ENCODE results near the gene SLC35A5.
A peak's percentile ranks its signal among the peaks of the same experiment; 100 is the strongest.
"Not testable (repeated sequence)": the region's sequence is repeated elsewhere in the genome, so short reads cannot be mapped to it uniquely, and the experiment has no call there.

The SLC35A5 gene, protein sequence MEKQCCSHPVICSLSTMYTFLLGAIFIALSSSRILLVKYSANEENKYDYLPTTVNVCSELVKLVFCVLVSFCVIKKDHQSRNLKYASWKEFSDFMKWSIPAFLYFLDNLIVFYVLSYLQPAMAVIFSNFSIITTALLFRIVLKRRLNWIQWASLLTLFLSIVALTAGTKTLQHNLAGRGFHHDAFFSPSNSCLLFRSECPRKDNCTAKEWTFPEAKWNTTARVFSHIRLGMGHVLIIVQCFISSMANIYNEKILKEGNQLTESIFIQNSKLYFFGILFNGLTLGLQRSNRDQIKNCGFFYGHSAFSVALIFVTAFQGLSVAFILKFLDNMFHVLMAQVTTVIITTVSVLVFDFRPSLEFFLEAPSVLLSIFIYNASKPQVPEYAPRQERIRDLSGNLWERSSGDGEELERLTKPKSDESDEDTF

DNA sequence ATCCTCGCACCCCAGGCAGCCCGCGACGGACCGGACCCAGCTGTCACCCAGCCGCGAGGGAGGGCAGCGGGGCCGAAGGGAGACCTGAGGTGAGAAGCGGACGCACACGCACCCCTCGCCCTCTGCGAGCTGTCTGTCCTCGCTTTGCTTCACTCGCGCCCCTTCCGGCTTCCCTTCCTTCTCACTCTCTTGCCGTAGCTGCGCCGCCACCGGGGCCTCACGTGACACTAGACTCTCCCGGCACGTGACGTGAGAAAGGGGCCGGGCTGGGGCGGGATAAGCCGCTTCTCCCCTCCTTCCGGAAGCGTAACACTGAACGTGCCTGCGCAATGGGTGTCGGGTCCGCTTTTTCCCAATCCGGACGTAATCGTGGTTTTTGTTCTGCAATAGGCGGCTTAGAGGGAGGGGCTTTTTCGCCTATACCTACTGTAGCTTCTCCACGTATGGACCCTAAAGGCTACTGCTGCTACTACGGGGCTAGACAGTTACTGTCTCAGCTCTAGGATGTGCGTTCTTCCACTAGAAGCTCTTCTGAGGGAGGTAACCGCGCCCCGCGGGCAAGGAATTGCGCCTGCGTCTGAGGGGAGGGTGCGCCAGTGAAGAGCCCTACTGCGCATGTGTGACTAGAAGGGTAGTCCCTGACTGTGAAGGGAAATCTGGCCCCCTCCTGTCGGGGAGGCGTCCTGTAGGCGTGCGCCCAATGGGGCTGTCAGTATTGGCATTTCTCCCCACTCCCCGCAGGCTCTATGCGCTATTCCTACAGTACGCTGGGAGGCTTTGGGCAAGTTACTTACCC is at the start of gene SLC35A5, which contains the start of gene ATG3:
Gene SLC35A5, plus strand, starts transcription at position 312 of the 796 bp plus-strand sequence. CDS start 1,359 bp downstream, outside the sequence.
Gene ATG3, minus strand, starts transcription at position 229 of the 796 bp plus-strand sequence. CDS start 434 bp downstream, outside the sequence.
- peak; percentile 90 for DNase-seq (ENCODE audit: low read depth)

DNA sequence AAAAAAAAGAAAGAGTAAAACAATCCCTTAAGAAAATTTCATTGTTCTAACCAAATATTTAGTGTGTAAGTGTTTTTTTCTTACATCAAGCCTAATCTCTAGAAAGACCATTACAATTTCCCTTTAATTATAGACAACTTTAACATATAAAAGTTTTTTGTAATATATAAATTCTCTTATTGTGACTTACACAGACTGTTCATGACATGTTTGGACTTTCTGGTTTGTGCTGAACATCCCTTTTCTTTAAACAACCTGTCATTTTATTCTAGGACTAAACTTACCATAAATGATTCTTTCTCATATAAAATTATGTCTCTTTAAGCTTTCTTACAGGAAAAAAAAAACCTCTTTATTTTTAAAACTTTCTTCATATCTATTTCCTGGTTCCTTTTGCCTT is 49.5 kb upstream of the SLC35A5 start:
- no peak for DNase-seq (ENCODE audit: low read depth)

DNA sequence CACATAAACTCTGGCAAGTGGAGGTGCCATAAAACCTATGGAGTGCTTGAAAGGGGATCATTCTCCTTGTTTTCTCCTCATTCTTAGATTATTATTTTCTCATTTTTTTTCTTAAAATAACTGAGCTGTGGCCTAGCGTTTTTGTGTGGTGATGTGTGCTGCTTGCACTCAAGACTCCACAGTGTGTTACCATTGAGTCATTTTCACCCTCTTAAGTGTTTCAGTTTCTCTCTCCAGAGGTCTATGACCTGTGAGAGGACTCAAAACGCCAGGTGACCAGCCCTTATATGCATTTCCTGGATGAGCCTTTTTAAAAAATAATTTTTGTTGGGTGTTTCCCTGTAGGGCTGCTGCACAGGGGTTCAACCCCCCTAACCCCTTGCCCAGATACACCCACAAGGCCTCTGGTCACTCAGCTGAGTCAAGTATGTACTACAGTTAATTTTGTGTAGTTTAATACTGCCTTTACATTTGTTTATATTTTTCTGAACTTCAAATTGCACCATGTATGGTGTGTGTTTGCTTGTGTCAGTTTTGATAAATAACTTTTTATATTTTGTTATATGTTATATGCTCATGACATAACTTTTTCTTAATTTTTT is 47.2 kb upstream of the SLC35A5 start:
- no peak for DNase-seq (ENCODE audit: low read depth)

DNA sequence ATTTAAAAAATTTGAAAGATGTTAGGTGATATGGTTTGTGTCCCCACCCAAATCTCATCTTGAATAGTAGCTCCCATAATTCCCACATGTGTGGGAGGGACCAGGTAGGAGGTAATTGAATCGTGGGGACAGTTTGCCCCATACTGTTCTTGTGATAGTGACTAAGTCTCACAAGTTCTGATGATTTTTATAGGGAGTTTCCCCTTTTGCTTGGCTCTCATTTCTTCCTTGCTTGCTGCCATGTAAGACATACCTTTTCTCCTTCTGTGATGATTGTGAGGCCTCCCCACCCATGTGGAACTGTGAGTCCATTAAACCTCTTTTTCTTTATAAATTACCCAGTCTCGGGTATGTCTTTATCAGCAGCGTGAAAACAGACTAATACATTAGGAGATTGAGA is 42.9 kb upstream of the SLC35A5 start:
- not testable (repeated sequence) for DNase-seq (ENCODE audit: low read depth)

DNA sequence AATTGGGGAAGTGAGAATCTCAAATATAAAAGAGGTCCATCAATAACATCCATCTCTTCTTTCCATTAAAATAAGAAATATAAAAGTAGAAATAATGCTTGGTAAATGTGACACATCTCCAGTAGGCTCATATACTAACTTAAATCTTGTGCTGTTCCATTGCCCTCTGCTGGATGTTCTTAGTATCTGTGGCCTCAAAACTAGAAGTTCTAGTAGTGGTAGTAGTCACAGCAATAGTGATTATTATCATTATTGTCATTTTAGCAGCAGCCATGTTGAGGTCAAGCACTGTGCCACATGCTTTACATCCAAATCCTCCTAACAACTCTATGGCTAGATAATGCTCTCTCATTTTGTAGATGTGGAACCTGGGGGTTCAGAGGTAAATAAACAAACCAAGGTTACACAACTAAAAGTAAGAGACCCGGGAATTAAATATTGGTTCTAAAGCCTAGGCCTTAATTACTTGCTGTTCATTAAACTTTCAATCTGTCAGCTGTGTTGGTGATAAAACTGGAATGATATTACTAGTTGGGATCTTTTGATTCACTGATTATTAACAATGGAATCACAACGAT is 42.3 kb upstream of the SLC35A5 start:
- peak; percentile 8 for DNase-seq (ENCODE audit: low read depth)

DNA sequence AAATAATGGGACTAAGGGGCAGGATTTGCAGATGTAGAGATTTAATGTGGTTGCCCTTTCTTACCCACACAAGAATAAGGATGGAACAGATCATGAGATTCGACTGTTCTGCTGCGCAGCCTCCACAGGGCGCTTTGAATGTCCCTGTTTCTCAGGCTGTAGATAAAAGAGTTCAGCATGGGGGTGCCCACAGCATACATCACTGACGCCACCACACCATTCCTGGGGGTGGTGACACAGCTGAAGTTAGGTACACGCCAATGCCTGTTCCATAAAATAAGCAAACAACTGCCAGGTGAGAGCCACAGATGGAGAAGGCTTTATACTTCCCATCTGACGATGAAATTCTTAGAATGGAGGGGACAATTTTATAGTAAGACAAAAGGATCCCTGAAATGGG is 37.7 kb upstream of the SLC35A5 start:
- DNase-seq (ENCODE audit: low read depth) = not testable (repeated sequence)

DNA sequence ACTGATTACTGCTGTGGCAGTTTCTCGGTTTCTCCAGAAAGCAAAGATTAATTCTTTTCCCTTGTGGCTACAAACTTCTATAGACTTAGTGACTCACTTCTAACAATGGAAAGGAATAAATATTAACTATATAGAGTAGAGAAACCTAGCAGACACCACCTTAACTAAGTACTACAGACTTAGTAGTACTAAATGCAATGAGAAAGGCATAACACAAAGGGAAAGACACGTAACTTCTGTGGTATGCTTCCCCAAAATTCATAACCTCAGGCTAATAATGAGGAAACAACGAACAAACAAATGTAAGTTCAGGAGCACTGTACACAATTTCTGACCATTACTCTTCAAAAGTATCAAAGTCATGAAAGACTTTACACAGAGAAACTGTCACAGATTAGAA is 31.3 kb upstream of the SLC35A5 start:
- no peak for DNase-seq (ENCODE audit: low read depth)

DNA sequence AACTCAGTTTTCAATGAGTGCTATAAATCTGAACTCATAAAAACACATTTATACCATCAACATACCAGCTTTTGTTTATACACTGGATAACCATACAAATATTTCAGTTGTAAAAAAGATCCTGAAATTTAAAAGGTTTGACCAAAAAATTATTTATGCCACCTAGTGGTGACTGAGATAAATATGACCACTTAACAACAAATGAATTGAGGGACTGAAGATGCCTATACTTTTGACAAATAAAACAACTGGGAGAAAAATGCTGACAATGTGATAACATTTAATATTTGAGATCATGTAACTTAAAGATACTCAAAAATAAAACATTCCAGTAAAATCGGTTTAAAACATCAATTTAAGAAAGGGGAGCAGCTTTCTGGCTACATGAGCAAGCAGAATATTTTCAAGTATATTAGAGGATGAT is 30.5 kb upstream of the SLC35A5 start:
- no peak for DNase-seq (ENCODE audit: low read depth)

DNA sequence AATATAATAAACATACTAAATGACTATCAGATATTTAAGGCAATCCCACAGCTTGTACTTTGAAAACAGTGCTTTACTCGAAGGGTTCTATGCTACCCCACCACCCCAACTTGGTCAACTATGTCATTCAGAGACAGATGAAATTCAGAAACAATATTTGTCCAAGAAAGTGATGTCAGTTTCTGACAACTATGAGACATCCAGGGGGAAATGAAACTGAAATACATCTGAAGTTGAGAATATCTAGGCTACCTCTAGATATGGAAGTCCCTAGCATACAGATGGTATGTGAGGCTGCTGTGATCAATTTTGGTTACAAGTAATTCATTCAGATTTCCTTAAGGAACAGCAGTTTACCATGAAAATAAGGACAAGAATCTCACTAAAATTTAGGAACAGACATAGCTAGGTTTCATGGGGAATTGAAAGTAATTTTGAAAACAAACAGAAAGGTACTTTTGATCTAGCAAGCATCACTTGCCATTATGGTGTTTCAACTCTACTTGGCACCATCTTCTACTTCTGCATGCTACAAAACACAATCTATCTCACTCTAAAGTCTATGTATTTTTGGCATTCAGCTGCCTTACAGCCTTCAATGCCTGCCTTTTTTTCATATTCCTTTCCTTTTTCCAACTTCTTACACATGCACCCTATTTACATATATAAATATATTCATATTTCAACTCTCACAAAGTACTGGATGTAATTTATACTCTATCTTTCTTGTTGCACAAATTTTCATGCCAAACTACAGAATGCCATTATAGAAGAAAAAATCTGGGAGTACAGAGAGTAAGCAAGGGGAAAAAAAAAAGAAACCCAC is 21.8 kb upstream of the SLC35A5 start:
- DNase-seq (ENCODE audit: low read depth) = no peak

DNA sequence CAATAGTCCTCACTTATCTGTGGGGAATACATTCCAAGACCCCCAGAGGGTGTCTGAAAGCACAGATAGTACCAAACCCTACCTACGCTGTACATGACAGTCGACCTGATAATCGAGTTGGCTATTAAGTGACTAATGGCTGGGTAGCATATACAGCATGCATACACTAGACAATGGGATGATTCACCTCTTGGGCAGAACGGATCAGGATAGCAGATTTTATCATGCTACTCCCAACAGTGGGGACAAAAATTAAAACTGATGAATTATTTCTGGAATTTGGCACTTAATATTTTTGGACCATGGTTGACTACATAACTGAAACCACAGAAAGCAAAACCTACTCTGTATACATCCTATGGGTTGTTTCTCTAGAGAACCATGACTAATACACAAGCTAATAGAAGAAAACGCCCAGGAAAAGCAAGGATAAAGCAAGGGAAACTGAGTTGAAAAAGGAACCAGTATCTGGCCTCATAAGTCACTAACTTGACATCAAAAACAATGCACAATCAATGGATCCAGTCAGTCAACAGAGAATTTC is 15.6 kb upstream of the SLC35A5 start:
- no peak for DNase-seq (ENCODE audit: low read depth)

DNA sequence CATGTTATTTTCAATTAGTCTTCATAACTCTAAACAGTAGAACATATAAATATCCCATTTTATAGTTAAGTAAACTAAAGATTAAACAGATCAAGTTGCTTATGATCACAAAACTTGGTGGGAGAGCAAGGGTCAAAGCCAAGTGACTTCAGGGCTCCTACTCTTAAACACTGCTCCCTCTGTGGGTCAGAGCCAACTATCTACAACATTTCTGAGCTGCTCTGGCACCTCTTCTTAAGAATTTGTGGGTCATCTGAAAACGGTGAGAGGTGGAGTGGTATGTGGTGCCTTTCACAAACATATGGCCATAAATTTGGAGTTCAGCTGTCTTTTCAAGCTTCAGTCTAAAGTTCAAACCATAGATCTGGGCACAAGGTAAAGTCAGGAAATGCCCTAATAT is 11.0 kb upstream of the SLC35A5 start:
- DNase-seq (ENCODE audit: low read depth) = no peak

DNA sequence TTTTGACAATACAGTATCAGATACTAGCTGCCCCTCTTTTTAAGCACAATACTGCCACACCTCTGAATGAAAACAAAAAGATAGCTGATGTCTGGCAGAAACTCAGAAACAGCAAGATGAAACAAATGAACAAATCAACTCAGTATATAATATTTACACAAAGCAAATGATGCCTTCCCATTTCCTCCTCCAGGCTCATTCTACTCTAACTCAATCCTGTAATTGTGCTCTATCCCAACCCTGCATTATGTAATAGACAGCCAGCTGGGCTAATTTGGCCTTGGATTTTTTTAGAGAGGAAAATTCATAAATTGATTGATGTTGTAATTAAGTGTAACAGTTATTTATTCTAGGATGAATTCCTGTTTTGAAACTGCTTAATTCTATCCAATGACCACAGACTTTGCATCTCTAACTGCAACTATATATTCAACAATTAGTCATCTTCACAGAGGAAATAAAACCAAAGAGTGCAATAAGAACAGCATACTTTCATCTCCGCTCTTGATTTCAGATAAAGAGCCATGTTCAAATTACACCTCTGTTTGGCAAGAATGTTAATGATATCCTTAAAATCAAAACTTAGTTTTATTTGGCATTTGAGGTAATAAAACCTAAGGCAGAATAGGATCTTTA is 6.2 kb upstream of the SLC35A5 start:
- DNase-seq (ENCODE audit: low read depth) = no peak

DNA sequence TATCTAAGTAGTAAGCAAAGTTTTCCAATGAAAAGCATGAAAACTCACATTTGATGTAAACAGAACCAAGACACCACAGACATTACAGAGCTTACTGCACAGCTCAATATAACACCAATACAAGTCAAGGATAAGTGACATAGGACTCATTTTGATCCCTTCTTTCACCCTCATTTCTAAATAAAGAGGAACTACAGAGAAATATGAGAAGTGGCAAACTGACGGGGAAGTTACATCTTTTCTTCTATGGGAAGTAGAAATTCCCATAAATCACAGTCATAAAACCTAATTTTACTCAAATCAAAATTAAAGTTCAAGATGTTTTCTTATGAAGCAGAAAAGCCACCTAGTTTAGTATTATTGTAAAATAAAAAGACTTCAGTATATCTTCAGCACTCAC is 3.9 kb upstream of the SLC35A5 start:
- no peak for DNase-seq (ENCODE audit: low read depth)

DNA sequence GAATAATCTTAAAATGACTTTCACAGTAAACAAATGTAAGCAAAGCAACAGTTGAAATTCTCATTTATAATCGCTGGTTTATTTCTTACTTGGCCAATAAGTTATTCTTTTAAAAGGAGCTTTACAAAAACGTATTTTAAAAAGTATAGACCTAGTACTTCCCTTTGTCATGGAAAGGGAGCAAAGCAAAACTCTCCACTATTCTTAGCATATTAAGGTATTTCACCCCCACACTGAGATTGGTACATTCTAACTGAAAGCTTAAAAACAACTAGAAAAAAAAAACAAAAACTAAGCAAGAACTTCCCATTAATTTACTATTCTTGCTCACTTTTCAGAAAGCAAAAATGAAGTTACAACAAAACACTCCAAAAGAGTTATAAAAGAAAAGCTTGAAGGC is 1.5 kb upstream of the SLC35A5 start:
- no peak for DNase-seq (ENCODE audit: low read depth)

DNA sequence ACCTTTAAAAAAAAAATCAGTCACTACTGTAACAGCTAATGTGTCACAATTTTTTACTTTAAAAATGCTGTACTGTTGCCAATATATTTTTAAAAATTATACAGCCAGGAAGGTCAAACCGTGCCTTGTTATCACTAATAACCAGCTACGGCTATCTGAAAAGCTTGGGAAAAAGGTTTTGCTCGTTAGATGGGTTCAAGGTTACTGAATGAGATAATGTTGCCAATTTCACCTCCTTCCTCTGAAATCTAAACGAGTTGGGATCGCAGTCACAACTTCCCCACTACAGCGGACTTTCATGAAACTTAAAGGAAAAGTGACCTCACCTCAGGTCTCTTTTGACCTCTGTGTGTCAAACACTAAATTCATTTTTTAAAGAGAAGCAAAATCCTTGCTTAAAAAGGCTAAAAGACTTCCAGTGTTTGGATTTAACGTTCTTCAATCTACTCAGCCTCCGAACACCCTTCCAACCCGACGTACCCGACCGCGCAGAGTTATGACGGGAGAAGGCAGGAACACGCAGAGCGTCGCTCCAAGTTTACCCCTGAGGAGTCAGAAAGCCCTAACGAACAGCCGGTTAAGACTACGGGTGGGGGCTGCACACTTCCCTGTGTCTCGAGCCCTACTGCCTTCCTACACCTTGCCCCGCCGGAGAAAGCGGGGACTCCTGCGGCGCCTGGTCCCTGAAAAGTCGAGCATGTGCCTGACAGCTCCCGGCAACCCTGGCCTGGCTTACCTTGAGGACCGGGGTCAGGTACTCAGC is 943 bp upstream of the SLC35A5 start:
- DNase-seq (ENCODE audit: low read depth) = no peak

DNA sequence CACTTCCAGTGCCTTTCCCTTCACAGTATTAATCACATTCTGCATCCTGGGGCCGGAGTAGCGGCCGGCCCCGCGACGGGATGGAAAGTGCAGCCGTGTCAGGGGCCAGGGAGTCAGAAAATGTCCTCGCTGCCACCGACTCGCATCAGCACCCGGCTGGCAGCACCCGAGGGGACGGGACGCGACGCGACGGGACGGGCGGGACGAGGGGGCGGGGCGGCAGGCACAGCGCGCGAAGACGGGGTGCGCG is 436 bp upstream of the SLC35A5 start:
- no peak for DNase-seq (ENCODE audit: low read depth)

DNA sequence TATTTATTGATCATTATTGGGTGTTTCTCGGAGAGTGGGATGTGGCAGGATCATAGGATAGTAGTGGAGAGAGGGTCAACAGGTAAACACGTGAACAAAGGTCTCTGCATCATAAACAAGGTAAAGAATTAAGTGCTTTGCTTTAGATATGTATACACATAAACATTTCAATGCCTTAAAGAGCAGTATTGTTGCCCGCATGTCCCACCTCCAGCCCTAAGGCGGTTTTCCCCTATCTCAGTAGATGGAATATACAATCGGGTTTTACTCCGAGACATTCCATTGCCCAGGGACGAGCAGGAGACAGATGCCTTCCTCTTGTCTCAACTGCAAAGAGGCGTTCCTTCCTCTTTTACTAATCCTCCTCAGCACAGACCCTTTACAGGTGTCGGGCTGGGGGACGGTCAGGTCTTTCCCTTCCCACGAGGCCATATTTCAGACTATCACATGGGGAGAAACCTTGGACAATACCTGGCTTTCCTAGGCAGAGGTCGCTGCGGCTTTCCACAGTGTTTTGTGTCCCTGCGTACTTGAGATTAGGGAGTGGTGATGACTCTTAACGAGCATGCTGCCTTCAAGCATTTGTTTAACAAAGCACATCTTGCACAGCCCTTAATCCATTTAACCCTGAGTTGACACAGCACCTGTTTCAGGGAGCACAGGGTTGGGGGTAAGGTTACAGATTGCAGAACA is 2.5 kb downstream of the SLC35A5 start:
- DNase-seq (ENCODE audit: low read depth) = not testable (repeated sequence)

DNA sequence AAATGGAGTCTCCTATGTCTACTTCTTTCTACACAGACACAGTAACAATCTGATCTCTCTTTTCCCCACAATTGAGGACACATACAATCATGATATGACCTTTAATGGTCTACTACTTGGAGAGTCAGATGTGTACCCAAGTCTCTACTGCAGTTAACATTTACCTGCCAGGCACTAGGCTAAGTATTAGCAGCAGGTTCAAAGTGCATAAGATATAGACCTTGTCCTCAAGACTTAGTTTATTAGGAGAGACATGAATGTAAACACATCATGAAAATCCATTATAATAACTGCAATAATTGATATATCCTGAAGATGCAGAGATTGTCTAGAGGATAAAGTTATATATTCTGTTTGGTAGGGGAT is 3.1 kb downstream of the SLC35A5 start:
- no peak for DNase-seq (ENCODE audit: low read depth)

DNA sequence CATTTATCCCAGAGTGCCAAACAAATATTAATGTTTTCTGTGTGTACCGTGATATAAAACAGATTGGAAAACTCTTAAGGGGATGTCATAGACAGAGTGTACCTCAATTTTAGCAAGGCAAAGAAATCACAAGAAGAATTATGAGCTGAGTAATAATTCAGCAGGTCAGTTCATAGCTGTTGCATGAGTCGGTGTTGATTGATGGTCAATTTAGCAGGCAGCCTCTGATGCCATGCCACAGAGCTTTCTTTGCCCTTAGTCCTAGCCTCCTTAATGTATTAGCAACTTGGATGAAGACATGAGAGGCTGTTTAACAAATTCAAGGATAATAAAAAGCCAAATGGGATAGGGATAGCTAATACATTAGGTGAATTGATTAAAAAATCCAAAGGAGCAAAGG is 6.8 kb downstream of the SLC35A5 start:
- DNase-seq (ENCODE audit: low read depth) = no peak

DNA sequence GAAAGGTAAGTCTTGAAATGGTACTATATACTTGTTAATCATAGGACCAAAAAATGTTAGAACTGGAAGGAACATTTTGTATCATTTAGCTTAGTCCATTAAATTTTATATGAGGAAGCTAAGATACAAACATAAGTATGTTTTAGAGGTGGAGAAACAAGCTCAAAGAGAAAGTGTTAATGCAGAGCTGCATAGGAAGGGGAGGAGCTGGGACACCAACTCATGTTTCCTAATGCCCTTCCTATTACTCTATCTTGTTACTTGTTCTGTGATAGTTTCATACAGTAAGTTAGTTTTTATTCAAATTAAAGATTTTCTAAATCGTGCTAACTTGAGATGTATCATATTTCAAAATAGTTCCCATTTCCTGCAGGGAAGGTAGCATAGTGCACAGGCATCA is 7.4 kb downstream of the SLC35A5 start:
- no peak for DNase-seq (ENCODE audit: low read depth)

Measured in GM04503 (cell line).